GM03348 (cell line): Measurements from ENCODE around the gene SLC13A2.

Experiments used
- DNase-seq: peaks from one replicate; pipeline ENCODE4 v3.0.0; 2012; ENCODE audit warnings: low spot score

The SLC13A2 gene

DNA sequence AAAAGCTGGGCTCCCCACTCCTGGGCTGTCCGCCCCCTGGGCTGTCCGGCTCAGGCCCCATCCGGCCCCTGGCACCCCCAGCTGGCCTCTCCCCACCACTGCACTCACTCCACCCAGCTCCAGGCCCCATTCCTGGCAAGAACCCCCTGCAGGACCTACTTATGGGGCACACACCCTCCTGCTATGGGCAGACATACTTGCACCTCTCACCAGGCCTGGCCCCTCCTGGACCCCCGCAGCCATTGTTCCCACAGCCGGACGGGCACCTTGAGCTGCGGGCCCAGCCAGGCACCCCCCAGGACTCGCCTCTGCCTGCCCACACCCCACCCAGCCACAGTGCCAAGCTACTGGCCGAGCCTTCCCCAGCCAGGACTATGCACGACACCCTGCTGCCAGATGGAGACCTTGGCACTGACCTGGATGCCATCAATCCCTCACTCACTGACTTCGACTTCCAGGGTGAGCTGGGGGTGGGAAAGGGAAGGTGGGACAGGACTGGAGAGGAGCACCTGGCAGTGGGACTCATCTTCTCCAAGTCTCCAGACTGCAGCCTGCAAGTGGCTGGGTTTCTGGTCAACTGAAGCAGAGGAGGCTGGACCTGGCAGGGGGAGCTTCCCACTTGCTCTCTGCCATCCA is 61.4 kb downstream of the SLC13A2 start:
- no peak for DNase-seq

- DNase-seq = no peak
Measured at GRCh38 chr17:28536532-28537218, 63.2 kb downstream of the SLC13A2 start.

DNA sequence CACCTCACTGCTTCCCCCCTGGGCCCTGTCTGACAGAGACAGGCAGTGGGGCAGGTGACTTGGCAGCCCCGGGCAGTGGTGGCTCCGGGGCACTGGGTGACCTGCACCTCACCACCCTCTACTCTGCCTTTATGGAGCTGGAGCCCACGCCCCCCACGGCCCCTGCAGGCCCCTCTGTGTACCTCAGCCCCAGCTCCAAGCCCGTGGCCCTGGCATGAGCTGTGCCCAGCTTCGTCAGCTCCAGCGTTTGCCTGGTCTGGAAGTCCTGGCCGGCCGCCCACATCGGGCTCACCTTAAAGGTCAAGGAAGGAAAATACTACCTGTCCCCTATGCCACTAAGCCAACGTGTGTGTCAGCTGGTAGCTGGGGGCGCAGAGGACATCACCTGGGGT is 63.8 kb downstream of the SLC13A2 start:
- no peak for DNase-seq

DNA sequence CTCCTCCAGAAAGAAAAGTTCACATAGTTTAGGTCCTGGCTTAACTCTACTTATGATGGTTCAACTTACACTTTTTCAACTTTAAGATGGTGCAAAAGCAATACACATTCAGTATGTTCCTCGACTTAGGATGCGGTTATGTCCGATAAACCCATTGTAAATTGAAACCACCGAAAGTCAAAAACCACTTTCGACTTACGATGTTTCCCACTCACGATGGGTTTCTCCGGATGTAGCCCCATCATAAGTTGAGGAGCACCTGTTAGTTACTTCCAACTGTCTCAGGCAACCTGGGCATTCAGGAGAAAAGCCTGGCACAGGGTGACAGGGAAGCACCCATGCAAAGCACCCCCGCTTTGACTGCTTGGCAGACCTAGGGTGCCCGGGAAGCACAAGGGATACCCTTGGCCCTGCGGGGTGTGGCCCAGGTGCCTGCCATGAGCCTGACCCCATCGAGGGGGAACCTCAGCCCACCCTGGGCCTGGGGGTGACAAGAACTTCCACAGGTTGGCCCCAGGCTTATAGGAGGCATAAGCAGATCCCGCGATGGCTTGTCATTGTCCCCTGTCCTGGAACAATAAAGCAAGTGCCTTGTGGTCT is 65.0 kb downstream of the SLC13A2 start:
- no peak for DNase-seq

DNA sequence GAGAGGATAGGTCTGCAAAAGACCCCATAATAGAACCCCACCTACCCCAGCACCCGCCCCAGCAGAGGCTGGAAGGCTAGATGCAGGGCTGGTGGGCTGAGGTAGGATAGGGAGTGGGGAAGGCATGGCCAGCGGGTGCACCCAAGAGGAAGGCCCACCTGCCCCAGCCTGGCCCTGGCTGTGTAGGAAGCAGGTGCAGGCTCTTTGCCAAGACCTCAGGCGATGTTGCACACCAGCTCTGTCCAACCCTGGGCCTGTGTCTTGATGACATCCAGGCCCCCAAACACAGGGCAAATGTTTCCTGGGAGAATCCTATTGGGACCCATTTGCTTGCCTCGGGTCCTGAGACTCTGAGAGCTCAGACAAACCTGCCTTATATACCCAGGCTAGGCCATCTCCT is 66.8 kb downstream of the SLC13A2 start:
- DNase-seq = no peak

DNA sequence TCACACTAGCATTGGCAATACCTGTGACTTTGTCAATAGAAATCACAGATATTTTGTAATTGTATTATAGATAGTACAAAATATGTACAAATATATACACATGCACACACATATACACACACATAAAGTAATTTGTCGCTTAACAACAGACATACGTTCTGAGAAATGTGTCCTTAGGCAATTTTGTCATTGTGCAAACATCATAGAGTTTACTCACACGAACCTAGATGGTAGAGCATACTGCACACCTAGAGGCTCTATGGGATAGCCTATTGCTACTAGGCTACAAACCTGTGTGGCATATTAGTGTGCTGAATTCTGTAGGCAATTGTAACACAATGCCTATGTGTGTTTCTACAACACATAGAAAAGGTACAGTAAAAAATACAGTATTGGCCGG is 68.0 kb downstream of the SLC13A2 start:
- DNase-seq = no peak

GRCh38 chr17:28544402-28545140 is 71.1 kb downstream of the SLC13A2 start:
- no peak for DNase-seq

- no peak for DNase-seq
Measured at GRCh38 chr17:28545141-28545503, 71.7 kb downstream of the SLC13A2 start.

GRCh38 chr17:28545787-28546415 is 72.5 kb downstream of the SLC13A2 start:
- no peak for DNase-seq

- DNase-seq = no peak
Measured at GRCh38 chr17:28547096-28547622, 73.7 kb downstream of the SLC13A2 start.
